ENCODE results near the gene AMDHD1.

Gene AMDHD1

GRCh38 chr12:96006727-96007126 is 63.6 kb downstream of the AMDHD1 start:
- Histone ChIP-seq H2AFZ (ENCODE audit: insufficient read depth, low read length, poor library complexity) (no peak overlapping the region), H2BK120ac (ENCODE audit: insufficient read depth, low read length, poor library complexity) (no peak overlapping the region), H3K4ac (ENCODE audit: low read depth, low read length) (no peak overlapping the region), H3K27me3 (ENCODE audit: insufficient read depth, low read length) (no peaks in the 10 kb centered on the region), H3K79me1 (ENCODE audit: low read length) (no peaks in the 10 kb centered on the region), H3K14ac (ENCODE audit: low read length) (no peak overlapping the region), H4K91ac (ENCODE audit: low read depth, low read length) (no peak overlapping the region), H3K18ac (ENCODE audit: low read length) (no peak overlapping the region), H4K12ac (ENCODE audit: low read depth, low read length) (no peak overlapping the region), H3K4me3 (ENCODE audit: low read depth, low read length) (no peak overlapping the region), H3K4me2 (ENCODE audit: low read length) (no peak overlapping the region), H3K36me3 (ENCODE audit: control insufficient read depth in 1 of 2, insufficient read depth in 2 of 2, low read length in 2 of 2) (peaks cover 0 to 2% of the 10 kb centered on the region in 2 experiments), H3K79me2 (ENCODE audit: control insufficient read depth, insufficient read depth, low read length, poor library complexity) (no peaks in the 10 kb centered on the region), H2BK5ac (ENCODE audit: low read depth, low read length, poor library complexity) (no peak overlapping the region), H4K8ac (ENCODE audit: low read depth, low read length) (no peak overlapping the region), H3K9ac (ENCODE audit: low read length) (no peak overlapping the region), H2BK12ac (ENCODE audit: low read length) (no peak overlapping the region), H3K23ac (ENCODE audit: low read length) (no peak overlapping the region), H2AK5ac (ENCODE audit: low read length) (no peak overlapping the region), H3K4me1 (ENCODE audit: control insufficient read depth in 1 of 2, insufficient read depth in 2 of 2, low read length in 2 of 2) (peaks cover 4% of the 10 kb centered on the region in 2 experiments), H3K9me3 (ENCODE audit: insufficient read depth, low read depth, low read length) (no peaks in the 10 kb centered on the region), H3K27ac (ENCODE audit: low read depth, low read length) (no peak overlapping the region)
- WGBS (ENCODE audit: extremely low coverage, insufficient coverage, insufficient read length), result no CpG with 5 or more reads among the region's 1 CpG
- no peak for DNase-seq

- no peak overlapping the region for H2BK5ac ChIP-seq (ENCODE audit: low read depth, low read length, poor library complexity)
- H3K9me3 ChIP-seq (ENCODE audit: insufficient read depth, low read depth, low read length), result no peaks in the 10 kb centered on the region
- no peak overlapping the region for H2AK5ac ChIP-seq (ENCODE audit: low read length)
- H4K12ac ChIP-seq (ENCODE audit: low read depth, low read length), result no peak overlapping the region
- H3K4me2 ChIP-seq (ENCODE audit: low read length), result no peak overlapping the region
- no peak overlapping the region for H3K23ac ChIP-seq (ENCODE audit: low read length)
- H3K4me3 ChIP-seq (ENCODE audit: low read depth, low read length), result no peak overlapping the region
- no peak for DNase-seq
- H3K79me2 ChIP-seq (ENCODE audit: control insufficient read depth, insufficient read depth, low read length, poor library complexity), result no peaks in the 10 kb centered on the region
- no peak overlapping the region for H2BK12ac ChIP-seq (ENCODE audit: low read length)
- no peak overlapping the region for H3K9ac ChIP-seq (ENCODE audit: low read length)
- no peak overlapping the region for H2BK120ac ChIP-seq (ENCODE audit: insufficient read depth, low read length, poor library complexity)
- no peak overlapping the region for H4K8ac ChIP-seq (ENCODE audit: low read depth, low read length)
- H3K14ac ChIP-seq (ENCODE audit: low read length), result no peak overlapping the region
- H3K18ac ChIP-seq (ENCODE audit: low read length), result no peak overlapping the region
- no peaks in the 10 kb centered on the region for H3K27me3 ChIP-seq (ENCODE audit: insufficient read depth, low read length)
- H3K36me3 ChIP-seq (ENCODE audit: control insufficient read depth in 1 of 2, insufficient read depth in 2 of 2, low read length in 2 of 2), result peaks cover 3 to 6% of the 10 kb centered on the region in 2 experiments
- no peaks in the 10 kb centered on the region for H3K79me1 ChIP-seq (ENCODE audit: low read length)
- no peak overlapping the region for H3K4ac ChIP-seq (ENCODE audit: low read depth, low read length)
- no CpG with 5 or more reads among the region's 1 CpG for WGBS (ENCODE audit: extremely low coverage, insufficient coverage, insufficient read length)
- no peak overlapping the region for H2AFZ ChIP-seq (ENCODE audit: insufficient read depth, low read length, poor library complexity)
- H3K4me1 ChIP-seq (ENCODE audit: control insufficient read depth in 1 of 2, insufficient read depth in 2 of 2, low read length in 2 of 2), result peaks cover 4% of the 10 kb centered on the region in 2 experiments
- H3K27ac ChIP-seq (ENCODE audit: low read depth, low read length), result no peak overlapping the region
- no peak overlapping the region for H4K91ac ChIP-seq (ENCODE audit: low read depth, low read length)
Observed at GRCh38 chr12:96007729-96008128, 64.6 kb downstream of the AMDHD1 start.

GRCh38 chr12:96014943-96015599 is 71.9 kb downstream of the AMDHD1 start:
- no peak for DNase-seq
- Histone ChIP-seq H3K18ac (ENCODE audit: low read length) (no peak overlapping the region), H3K9me3 (ENCODE audit: insufficient read depth, low read depth, low read length) (no peaks in the 10 kb centered on the region), H3K4me1 (ENCODE audit: control insufficient read depth in 1 of 2, insufficient read depth in 2 of 2, low read length in 2 of 2) (no peaks in the 10 kb centered on the region), H3K9ac (ENCODE audit: low read length) (no peak overlapping the region), H3K14ac (ENCODE audit: low read length) (no peak overlapping the region), H3K36me3 (ENCODE audit: control insufficient read depth in 1 of 2, insufficient read depth in 2 of 2, low read length in 2 of 2) (peaks cover 4 to 5% of the 10 kb centered on the region in 2 experiments), H2BK5ac (ENCODE audit: low read depth, low read length, poor library complexity) (no peak overlapping the region), H3K4me2 (ENCODE audit: low read length) (no peak overlapping the region), H2AK5ac (ENCODE audit: low read length) (no peak overlapping the region), H3K4me3 (ENCODE audit: low read depth, low read length) (no peak overlapping the region), H3K79me2 (ENCODE audit: control insufficient read depth, insufficient read depth, low read length, poor library complexity) (no peaks in the 10 kb centered on the region), H3K23ac (ENCODE audit: low read length) (no peak overlapping the region), H3K27ac (ENCODE audit: low read depth, low read length) (no peak overlapping the region), H4K91ac (ENCODE audit: low read depth, low read length) (no peak overlapping the region), H2BK12ac (ENCODE audit: low read length) (no peak overlapping the region), H4K12ac (ENCODE audit: low read depth, low read length) (no peak overlapping the region), H3K4ac (ENCODE audit: low read depth, low read length) (no peak overlapping the region), H3K79me1 (ENCODE audit: low read length) (no peaks in the 10 kb centered on the region), H2BK120ac (ENCODE audit: insufficient read depth, low read length, poor library complexity) (no peak overlapping the region), H3K27me3 (ENCODE audit: insufficient read depth, low read length) (no peaks in the 10 kb centered on the region), H4K8ac (ENCODE audit: low read depth, low read length) (no peak overlapping the region), H2AFZ (ENCODE audit: insufficient read depth, low read length, poor library complexity) (no peak overlapping the region)
- no CpG with 5 or more reads among the region's 3 CpGs for WGBS (ENCODE audit: extremely low coverage, insufficient coverage, insufficient read length)

- no peaks in the 10 kb centered on the region for H3K9me3 ChIP-seq (ENCODE audit: insufficient read depth, low read depth, low read length)
- WGBS (ENCODE audit: extremely low coverage, insufficient coverage, insufficient read length), result no CpG with 5 or more reads among the region's 5 CpGs
Observed at GRCh38 chr12:96015672-96016071, 72.5 kb downstream of the AMDHD1 start.

More at GRCh38 chr12:96015672-96016071, 72.5 kb downstream of the AMDHD1 start:
- Histone ChIP-seq H3K4ac (ENCODE audit: low read depth, low read length) (no peak overlapping the region), H3K18ac (ENCODE audit: low read length) (no peak overlapping the region), H3K4me1 (ENCODE audit: control insufficient read depth in 1 of 2, insufficient read depth in 2 of 2, low read length in 2 of 2) (no peaks in the 10 kb centered on the region), H3K79me2 (ENCODE audit: control insufficient read depth, insufficient read depth, low read length, poor library complexity) (no peaks in the 10 kb centered on the region), H4K91ac (ENCODE audit: low read depth, low read length) (no peak overlapping the region), H3K27me3 (ENCODE audit: insufficient read depth, low read length) (no peaks in the 10 kb centered on the region), H3K14ac (ENCODE audit: low read length) (no peak overlapping the region), H3K36me3 (ENCODE audit: control insufficient read depth in 1 of 2, insufficient read depth in 2 of 2, low read length in 2 of 2) (peaks cover 4 to 5% of the 10 kb centered on the region in 2 experiments), H2BK120ac (ENCODE audit: insufficient read depth, low read length, poor library complexity) (no peak overlapping the region), H2BK5ac (ENCODE audit: low read depth, low read length, poor library complexity) (no peak overlapping the region), H3K27ac (ENCODE audit: low read depth, low read length) (no peak overlapping the region), H2AK5ac (ENCODE audit: low read length) (no peak overlapping the region), H4K8ac (ENCODE audit: low read depth, low read length) (no peak overlapping the region), H2AFZ (ENCODE audit: insufficient read depth, low read length, poor library complexity) (no peak overlapping the region), H2BK12ac (ENCODE audit: low read length) (no peak overlapping the region), H3K23ac (ENCODE audit: low read length) (no peak overlapping the region), H3K4me3 (ENCODE audit: low read depth, low read length) (no peak overlapping the region), H3K4me2 (ENCODE audit: low read length) (no peak overlapping the region), H3K79me1 (ENCODE audit: low read length) (no peaks in the 10 kb centered on the region), H4K12ac (ENCODE audit: low read depth, low read length) (no peak overlapping the region), H3K9ac (ENCODE audit: low read length) (no peak overlapping the region)
- peak; percentile 8 to 50 for DNase-seq
